ENCODE measurements around the gene TAB2. TPM values are rescaled to one million over a fixed set of nuclear protein-coding genes. Genes with fewer than 3 reads are reported as not detected.

The TAB2 gene
- total RNA-seq, 1 donor from 2014 or later, result 81.8 TPM

- peaks cover 52% of the 10 kb centered on the region for H3K4me1 Mint-ChIP-seq (ENCODE audit: low read depth, unreplicated experiment)
- H3K36me3 Mint-ChIP-seq (ENCODE audit: low read depth, unreplicated experiment), result peaks cover 3% of the 10 kb centered on the region
- Histone ChIP-seq H3K27ac (ENCODE audit: low read depth, low read length) (no peak overlapping the region), H3K4me2 (ENCODE audit: low read length) (no peak overlapping the region), H2AFZ (ENCODE audit: low read depth, low read length) (no peak overlapping the region), H3K4me3 (ENCODE audit: insufficient read depth, low read depth, low read length) (no peak overlapping the region), H3K36me3 (ENCODE audit: insufficient read depth, low read length) (no peaks in the 10 kb centered on the region), H4K20me1 (ENCODE audit: insufficient read depth, low read length) (peaks cover 80% of the 10 kb centered on the region), H3K9ac (ENCODE audit: low read length) (no peak overlapping the region), H3K79me2 (ENCODE audit: insufficient read depth, low read length) (peaks cover 98% of the 10 kb centered on the region), H3K4me1 (ENCODE audit: insufficient read depth, low read length) (no peaks in the 10 kb centered on the region), H3K9me3 (ENCODE audit: insufficient read depth, low read depth, low read length) (no peaks in the 10 kb centered on the region), H3K27me3 (ENCODE audit: insufficient read depth, low read length) (no peaks in the 10 kb centered on the region)
- no peak overlapping the region for H3K27ac Mint-ChIP-seq (ENCODE audit: unreplicated experiment)
- no peak for FAIRE-seq
- no peak for DNase-seq (ENCODE audit: low read depth)
- peaks cover 1% of the 10 kb centered on the region for H3K9me3 Mint-ChIP-seq (ENCODE audit: unreplicated experiment)
- no peak overlapping the region for H3K4me3 Mint-ChIP-seq (ENCODE audit: unreplicated experiment)
- no peaks in the 10 kb centered on the region for H3K27me3 Mint-ChIP-seq (ENCODE audit: low read depth, unreplicated experiment)
- TF ChIP-seq EZH2 (IDR thresholded peaks at IDR 0.05; ENCODE audit: insufficient read depth, low read length), result no peak
- TF ChIP-seq, protein P1, sequence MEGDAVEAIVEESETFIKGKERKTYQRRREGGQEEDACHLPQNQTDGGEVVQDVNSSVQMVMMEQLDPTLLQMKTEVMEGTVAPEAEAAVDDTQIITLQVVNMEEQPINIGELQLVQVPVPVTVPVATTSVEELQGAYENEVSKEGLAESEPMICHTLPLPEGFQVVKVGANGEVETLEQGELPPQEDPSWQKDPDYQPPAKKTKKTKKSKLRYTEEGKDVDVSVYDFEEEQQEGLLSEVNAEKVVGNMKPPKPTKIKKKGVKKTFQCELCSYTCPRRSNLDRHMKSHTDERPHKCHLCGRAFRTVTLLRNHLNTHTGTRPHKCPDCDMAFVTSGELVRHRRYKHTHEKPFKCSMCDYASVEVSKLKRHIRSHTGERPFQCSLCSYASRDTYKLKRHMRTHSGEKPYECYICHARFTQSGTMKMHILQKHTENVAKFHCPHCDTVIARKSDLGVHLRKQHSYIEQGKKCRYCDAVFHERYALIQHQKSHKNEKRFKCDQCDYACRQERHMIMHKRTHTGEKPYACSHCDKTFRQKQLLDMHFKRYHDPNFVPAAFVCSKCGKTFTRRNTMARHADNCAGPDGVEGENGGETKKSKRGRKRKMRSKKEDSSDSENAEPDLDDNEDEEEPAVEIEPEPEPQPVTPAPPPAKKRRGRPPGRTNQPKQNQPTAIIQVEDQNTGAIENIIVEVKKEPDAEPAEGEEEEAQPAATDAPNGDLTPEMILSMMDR (IDR thresholded peaks at IDR 0.05; ENCODE audit: insufficient read depth, low read depth, low read length), result no peak
Observed at GRCh38 chr6:149342525-149342924, 25.0 kb downstream of the TAB2 start.

DNA sequence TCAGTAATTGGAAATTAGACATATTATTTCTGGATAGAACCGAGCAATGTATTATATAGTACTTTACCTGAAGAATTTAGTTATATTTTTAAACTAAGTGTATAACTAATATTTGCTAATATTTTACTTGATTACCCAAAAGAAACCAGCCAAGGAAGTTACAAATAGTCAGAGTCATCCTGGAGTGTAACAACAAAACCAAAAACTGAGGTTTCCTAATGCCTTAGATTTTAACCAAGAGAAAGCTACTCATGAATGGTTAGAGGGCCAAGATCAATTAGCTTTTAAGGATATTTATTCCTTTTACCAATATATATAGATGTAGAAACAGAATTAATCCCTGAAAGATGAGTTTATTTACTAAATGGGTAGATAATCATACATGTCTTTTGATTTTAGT is 26.0 kb downstream of the TAB2 start:
- DNase-seq (ENCODE audit: low read depth), result no peak
- Histone ChIP-seq H3K4me1 (ENCODE audit: insufficient read depth, low read length) (no peaks in the 10 kb centered on the region), H4K20me1 (ENCODE audit: insufficient read depth, low read length) (peaks cover 78% of the 10 kb centered on the region), H3K4me3 (ENCODE audit: insufficient read depth, low read depth, low read length) (no peak overlapping the region), H3K79me2 (ENCODE audit: insufficient read depth, low read length) (peaks cover 98% of the 10 kb centered on the region), H3K9me3 (ENCODE audit: insufficient read depth, low read depth, low read length) (no peaks in the 10 kb centered on the region), H3K9ac (ENCODE audit: low read length) (no peak overlapping the region), H3K36me3 (ENCODE audit: insufficient read depth, low read length) (no peaks in the 10 kb centered on the region), H3K27me3 (ENCODE audit: insufficient read depth, low read length) (no peaks in the 10 kb centered on the region), H2AFZ (ENCODE audit: low read depth, low read length) (no peak overlapping the region), H3K4me2 (ENCODE audit: low read length) (no peak overlapping the region), H3K27ac (ENCODE audit: low read depth, low read length) (no peak overlapping the region)
- H3K9me3 Mint-ChIP-seq (ENCODE audit: unreplicated experiment), result peaks cover 1% of the 10 kb centered on the region
- peaks cover 44% of the 10 kb centered on the region for H3K4me1 Mint-ChIP-seq (ENCODE audit: low read depth, unreplicated experiment)
- no peak overlapping the region for H3K27ac Mint-ChIP-seq (ENCODE audit: unreplicated experiment)
- no peak for TF ChIP-seq EZH2 (IDR thresholded peaks at IDR 0.05; ENCODE audit: insufficient read depth, low read length)
- TF ChIP-seq, protein P1 (IDR thresholded peaks at IDR 0.05; ENCODE audit: insufficient read depth, low read depth, low read length), result no peak
- no peak for FAIRE-seq
- peaks cover 3% of the 10 kb centered on the region for H3K36me3 Mint-ChIP-seq (ENCODE audit: low read depth, unreplicated experiment)
- H3K4me3 Mint-ChIP-seq (ENCODE audit: unreplicated experiment), result no peak overlapping the region
- H3K27me3 Mint-ChIP-seq (ENCODE audit: low read depth, unreplicated experiment), result no peaks in the 10 kb centered on the region

- H3K36me3 ChIP-seq (ENCODE audit: insufficient read depth, low read length), result no peaks in the 10 kb centered on the region
- H3K4me3 Mint-ChIP-seq (ENCODE audit: unreplicated experiment), result no peak overlapping the region
- H3K4me3 ChIP-seq (ENCODE audit: insufficient read depth, low read depth, low read length), result no peak overlapping the region
- H3K27ac Mint-ChIP-seq (ENCODE audit: unreplicated experiment), result no peak overlapping the region
- no peaks in the 10 kb centered on the region for H3K9me3 ChIP-seq (ENCODE audit: insufficient read depth, low read depth, low read length)
- H3K27ac ChIP-seq (ENCODE audit: low read depth, low read length), result no peak overlapping the region
- no peaks in the 10 kb centered on the region for H3K4me1 ChIP-seq (ENCODE audit: insufficient read depth, low read length)
- peaks cover 88% of the 10 kb centered on the region for H4K20me1 ChIP-seq (ENCODE audit: insufficient read depth, low read length)
- H3K4me2 ChIP-seq (ENCODE audit: low read length), result no peak overlapping the region
- no peaks in the 10 kb centered on the region for H3K27me3 Mint-ChIP-seq (ENCODE audit: low read depth, unreplicated experiment)
- no peak overlapping the region for H3K9ac ChIP-seq (ENCODE audit: low read length)
- no peak for FAIRE-seq
- H3K4me1 Mint-ChIP-seq (ENCODE audit: low read depth, unreplicated experiment), result peaks cover 37% of the 10 kb centered on the region
- TF ChIP-seq, protein P1 (IDR thresholded peaks at IDR 0.05; ENCODE audit: insufficient read depth, low read depth, low read length), result no peak
- TF ChIP-seq EZH2 (IDR thresholded peaks at IDR 0.05; ENCODE audit: insufficient read depth, low read length), result no peak
- no peaks in the 10 kb centered on the region for H3K9me3 Mint-ChIP-seq (ENCODE audit: unreplicated experiment)
- no peaks in the 10 kb centered on the region for H3K27me3 ChIP-seq (ENCODE audit: insufficient read depth, low read length)
- no peak overlapping the region for H2AFZ ChIP-seq (ENCODE audit: low read depth, low read length)
- H3K79me2 ChIP-seq (ENCODE audit: insufficient read depth, low read length), result peaks cover 99% of the 10 kb centered on the region
- H3K36me3 Mint-ChIP-seq (ENCODE audit: low read depth, unreplicated experiment), result peaks cover 8% of the 10 kb centered on the region
- DNase-seq (ENCODE audit: low read depth), result no peak
Observed at GRCh38 chr6:149346078-149346477, 28.6 kb downstream of the TAB2 start.
